ENCODE measurements around the gene KLHDC7B. TPM values are rescaled to one million over a fixed set of nuclear protein-coding genes. Genes with fewer than 3 reads are reported as not detected.

The KLHDC7B gene
- total and polyA plus RNA-seq, 2 of the 13 experiments (the other 11 are each of a cell fraction or from before 2014, with no cell fraction given) = 0.11 TPM; not detected in 1

GRCh38 chr22:50529416-50529896 is 16.2 kb upstream of the KLHDC7B start:
- ChIA-PET POLR2A (interaction anchor here (0.9 to 1.9 kb wide), 11 partner anchors 8 to 170 kb away, joined by 3 to 10 read pairs (median 4); partner anchors contain the start of genes CHKB, KLHDC7B, LMF2 and NCAPH2), CTCF (ENCODE audit: low intra/inter-chr PET ratio, low total read pairs) (no interaction called here)
- peak overlapping the region; percentile 73 for H3K9ac ChIP-seq (ENCODE audit: insufficient read depth, low read depth, low read length)
- H3K9me3 ChIP-seq (ENCODE audit: low read length) = no peaks in the 10 kb centered on the region
- no peak overlapping the region for H2AFZ ChIP-seq (ENCODE audit: low read length)
- no peak for DNase-seq (ENCODE audit: low spot score)
- 0 out of 5 replicates have a peak, but pooled peaks cover 0 to 6% of the 10 kb centered on the region in 2 experiments for H3K27me3 ChIP-seq (ENCODE audit: control insufficient read depth in 1 of 2, insufficient read depth in 2 of 2, low read length in 2 of 2)
- peak overlapping the region; percentile 74 for H3K27ac ChIP-seq (ENCODE audit: extremely low read length, insufficient read depth, low read length)
- H4K20me1 ChIP-seq (ENCODE audit: insufficient read depth, low read length) = peaks cover 2% of the 10 kb centered on the region; the same call in 1 of the 2 replicates
- BruUV-seq (replicated peaks) = no TSS peak
- H3K79me2 ChIP-seq (ENCODE audit: insufficient read depth, low read length) = peaks cover 8% of the 10 kb centered on the region
- in situ Hi-C loops (cut with HindIII; ENCODE audit: extremely low pct_ligation_motif_present, low pct_unique_long_range_greater_than_20kb) = no loop called here
- FAIRE-seq = no peak
- no peak for ATAC-seq
- H3K4me2 ChIP-seq (ENCODE audit: low read depth, low read length) = peak overlapping the region; percentile 44; the same call in 1 of the 2 replicates
- H3K4me3 ChIP-seq (replicated peaks in 1 of 3; ENCODE audit: insufficient read depth in 1 of 3, low read depth in 2 of 3, low read length in 3 of 3) = peak overlapping the region in 2 of 3 experiments; percentile 33 to 83; a peak in 3 of 6 replicates
- H3K36me3 ChIP-seq (replicated peaks in 1 of 2; ENCODE audit: control insufficient read depth in 1 of 2, insufficient read depth in 2 of 2, low read length in 2 of 2) = no peaks in the 10 kb centered on the region
- H3K4me1 ChIP-seq (ENCODE audit: insufficient read depth, low read length) = peaks cover 72% of the 10 kb centered on the region
- intact Hi-C loops (cut with micrococcal nuclease; ENCODE audit: unreplicated experiment) = loop anchor here (5.0 kb wide), 1 partner anchor 33 kb away; the partner anchor contains the start of gene SYCE3
- WGBS (ENCODE audit: low lambda C conversion rate) = 24% methylated on average over 15 of the region's 50 CpGs
- TF ChIP-seq DZIP1 (CRISPR knock-in tag; IDR thresholded peaks at IDR 0.05) (0 out of 2 replicates have a peak, but pooled peaks have one; percentile 12), ZBTB4 (CRISPR knock-in tag; IDR thresholded peaks at IDR 0.05; ENCODE audit: borderline replicate concordance) (peak; percentile 42; the same call in 1 of the 2 replicates), YEATS4 (CRISPR knock-in tag; IDR thresholded peaks at IDR 0.05; ENCODE audit: borderline replicate concordance) (0 out of 2 replicates have a peak, but pooled peaks have one; percentile 44), ZNF235 (CRISPR knock-in tag; IDR thresholded peaks at IDR 0.05; ENCODE audit: borderline replicate concordance) (peak; percentile 28; the same call in 1 of the 2 replicates), PRPF4 (IDR thresholded peaks at IDR 0.05; ENCODE audit: low read depth, low read length, poor library complexity, severe bottlenecking) (peak; percentile 66), ADNP (CRISPR knock-in tag; IDR thresholded peaks at IDR 0.05) (peak; percentile 10; the same call in 1 of the 2 replicates), POGK (CRISPR knock-in tag; conservative IDR thresholded peaks at IDR 0.05) (0 out of 2 replicates have a peak, but pooled peaks have one; percentile 18), ZNF350 (CRISPR knock-in tag; IDR thresholded peaks at IDR 0.05; ENCODE audit: borderline replicate concordance, low read depth) (0 out of 2 replicates have a peak, but pooled peaks have one; percentile 23), NCOA1 (CRISPR knock-in tag; IDR thresholded peaks at IDR 0.05) (0 out of 2 replicates have a peak, but pooled peaks have one; percentile 11), NRL (CRISPR knock-in tag; IDR thresholded peaks at IDR 0.05; ENCODE audit: borderline replicate concordance) (peak; percentile 69; the same call in 1 of the 2 replicates), RARA (CRISPR knock-in tag; IDR thresholded peaks at IDR 0.05) (no peak), ZBTB38 (CRISPR knock-in tag; IDR thresholded peaks at IDR 0.05) (peak; percentile 71), TOPORS (CRISPR knock-in tag; IDR thresholded peaks at IDR 0.05) (no peak), HOXA3 (CRISPR knock-in tag; IDR thresholded peaks at IDR 0.05) (peak; percentile 7; the same call in 1 of the 2 replicates), LCORL (IDR thresholded peaks at IDR 0.05) (no peak), LCORL (CRISPR knock-in tag; IDR thresholded peaks at IDR 0.05) (0 out of 2 replicates have a peak, but pooled peaks have one; percentile 12)
